K562 (cell line): Measurements from ENCODE around the gene DIP2C. TPM values are rescaled to one million over a fixed set of nuclear protein-coding genes. Genes with fewer than 3 reads are reported as not detected.
A peak's percentile ranks its signal among the peaks of the same experiment; 100 is the strongest.

Experiments
- ATAC-seq: fragments of 200-7000 bp; cut with Tn5 transposase; 3 replicates; pipeline ENCODE4 v1.9.1; 2020; ENCODE audit warnings: moderate library complexity
- BruUV-seq: library from RNA; stranded (reverse); fragments of 400-500 nt; replicated peaks from 2 replicates; lab custom pipeline; 2021; lab: Mats Ljungman, UMichigan
- CTCF ChIA-PET: fragments of 300-600 bp; formaldehyde crosslinking; extraction: SDS; loops from one replicate; lab custom pipeline; 2021; ENCODE audit warnings: low intra/inter-chr PET ratio; lab: Yijun Ruan, JAX
- POLR2A ChIA-PET: fragments of 300-600, 350-650 bp; sonication (Branson Sonifier 250); formaldehyde crosslinking; extraction: SDS; loops from one replicate; lab custom pipeline; 2021; ENCODE audit warnings: antibody characterized with exemption, inconsistent platforms; lab: Yijun Ruan, JAX
- DNase-seq, 4 experiments: peaks; one replicate each; pipeline versions ENCODE4 v3.0.0 to v3.0.0-alpha.2; 2011 to 2018; ENCODE audit warnings: low spot score in 3 of 4, mixed read lengths in 3 of 4; ENCODE audit errors: extremely low read depth in 1 of 4
- FAIRE-seq: peaks from 2 replicates; lab custom pipeline; 2011; peaks lifted over from hg19 to GRCh38; lab: Jason Lieb, UNC
- H2AFZ ChIP-seq: 2 replicates; pipeline ENCODE4 v1.6.0; 2011; ENCODE audit warnings: low read depth, low read length, control low read depth, inconsistent platforms
- H3K27ac ChIP-seq: fragments of 200-600 bp; 3 replicates; pipeline ENCODE4 v1.8.0; 2011; ENCODE audit warnings: low read depth, mild to moderate bottlenecking, control low read depth, inconsistent platforms, low read length, moderate library complexity, mixed read lengths; ENCODE audit errors: extremely low read depth
- H3K27me3 ChIP-seq, 2 experiments: fragments of 300-600 bp in 1 of 2; 2 replicates in 1 of 2; 3 replicates in 1 of 2; pipeline versions ENCODE4 v1.6.0 to v1.8.0; 2011; ENCODE audit warnings: inconsistent platforms in 2 of 2, low read length in 2 of 2, mild to moderate bottlenecking in 1 of 2, mixed read lengths in 1 of 2, moderate library complexity in 1 of 2; ENCODE audit not compliant: control insufficient read depth in 2 of 2, insufficient read depth in 2 of 2
- H3K36me3 ChIP-seq: fragments of 300-600 bp; 3 replicates; pipeline ENCODE4 v1.8.0; 2011; ENCODE audit warnings: mild to moderate bottlenecking, low read length, inconsistent platforms; ENCODE audit not compliant: control insufficient read depth, insufficient read depth
- H3K4me1 ChIP-seq, 2 experiments: fragments of 200-600 bp in 1 of 2; replicated peaks in 1 of 2; 2 replicates in 1 of 2; 3 replicates in 1 of 2; pipeline versions ENCODE4 v1.5.1 to v1.8.0; 2011; ENCODE audit warnings: inconsistent platforms in 2 of 2, low read length in 2 of 2, mild to moderate bottlenecking in 1 of 2, mixed read lengths in 1 of 2, moderate library complexity in 1 of 2; ENCODE audit not compliant: control insufficient read depth in 2 of 2, insufficient read depth in 2 of 2
- H3K4me2 ChIP-seq: 2 replicates; pipeline ENCODE4 v1.6.1; 2011; ENCODE audit warnings: low read length, control low read depth, inconsistent platforms, mixed read lengths; ENCODE audit not compliant: insufficient read depth
- H3K4me3 ChIP-seq: fragments of 200-600 bp; sonication (generic), shearing (Covaris generic); 2 replicates; pipeline ENCODE4 v1.5.1; 2016; ENCODE audit warnings: control low read depth, inconsistent platforms
- H3K79me2 ChIP-seq: fragments of 200-600 bp; 3 replicates; pipeline ENCODE4 v1.8.0; 2011; ENCODE audit warnings: low read length, inconsistent platforms; ENCODE audit not compliant: control insufficient read depth, insufficient read depth
- H3K9ac ChIP-seq, 2 experiments: 2 replicates each; pipeline versions ENCODE4 v1.6.0 to v1.6.1; 2011; ENCODE audit warnings: low read depth in 2 of 2, low read length in 2 of 2, control low read depth in 1 of 2, inconsistent platforms in 1 of 2, mild to moderate bottlenecking in 1 of 2, mixed read lengths in 1 of 2; ENCODE audit not compliant: insufficient read depth in 1 of 2
- H3K9me1 ChIP-seq: one replicate; pipeline ENCODE4 v1.6.0; 2011; ENCODE audit warnings: inconsistent platforms, mild to moderate bottlenecking, low read length, moderate library complexity; ENCODE audit not compliant: control insufficient read depth, insufficient read depth
- H3K9me3 ChIP-seq: replicated peaks from 2 replicates; pipeline ENCODE4 v1.5.1; 2011; ENCODE audit warnings: low read depth, low read length, inconsistent platforms; ENCODE audit not compliant: control insufficient read depth, insufficient read depth
- H4K20me1 ChIP-seq: replicated peaks from 2 replicates; pipeline ENCODE4 v1.6.1; 2011; ENCODE audit warnings: low read length, inconsistent platforms, mixed read lengths; ENCODE audit not compliant: control insufficient read depth, insufficient read depth
- L3MBTL2 ChIP-seq: fragments of 450-650 bp; IDR thresholded peaks from 2 replicates; pipeline ENCODE4 v1.6.1; 2016; ENCODE audit warnings: mild to moderate bottlenecking, moderate library complexity
- RUNX1 ChIP-seq: sonication (generic); IDR thresholded peaks from 2 replicates; pipeline ENCODE4 v1.6.1; 2016; ENCODE audit warnings: antibody characterized with exemption, low read depth
- SFPQ ChIP-seq: fragments of 200-400 bp; formaldehyde crosslinking; IDR thresholded peaks from 2 replicates; pipeline ENCODE4 v1.6.1; 2017; ENCODE audit warnings: mild to moderate bottlenecking, low read depth, low read length, moderate library complexity
- ZNF354B ChIP-seq: fragments of 250-450 bp; sonication (Bioruptor Pico); IDR thresholded peaks from 2 replicates; pipeline ENCODE4 v1.4.0; 2020
- WGBS: fragments of 100-300 bp; shearing (Covaris generic); methylation state at CpG from one replicate; pipeline ENCODE4 v1.1.6; 2016; ENCODE audit warnings: low coverage, mixed read lengths; ENCODE audit not compliant: insufficient coverage; ENCODE audit errors: missing lambda C conversion rate; 5-methylcytosine and 5-hydroxymethylcytosine counted together
- in situ Hi-C: fragments of 300-500 bp; cut with MboI; formaldehyde crosslinking; loops from 4 replicates; pipeline ENCODE4 v1.15.0; 2018; ENCODE audit warnings: inconsistent platforms, mixed read lengths
- intact Hi-C: fragments of 100-400 bp; cut with micrococcal nuclease; formaldehyde crosslinking; loops from 2 replicates; pipeline ENCODE4 v1.14.2; 2022
- polyA plus RNA-seq, 8 experiments: library from polyadenylated mRNA; depleted of rRNA in 4 of 8; stranded (reverse) in 5 of 8; unstranded in 3 of 8; fragments of >200 nt; fragmentation: Nextera tagmentation in 2 of 8; fragmentation: Illumina TruSeq in 1 of 8; extraction: Ambion mirVana in 2 of 8; extraction: Trizol in 1 of 8; gene quantifications; 2 replicates each; pipeline versions ENCODE4 v1.2.1 to v1.2.3, GENCODE V29; 2011 to 2014; ENCODE audit warnings: inconsistent platforms in 1 of 8, missing spikeins in 1 of 8
- total RNA-seq, 7 experiments: library from RNA; depleted of rRNA in 6 of 7; stranded (reverse); fragments of >200 nt in 6 of 7; fragmentation: Illumina TruSeq in 2 of 7; extraction: Trizol in 2 of 7; gene quantifications; 2 replicates each; pipeline versions ENCODE4 v1.2.1 to v1.2.3, GENCODE V29; 2011 to 2021; ENCODE audit warnings: low replicate concordance in 1 of 7

Gene DIP2C
- total and polyA plus RNA-seq, 9 of the 15 experiments (the other 6 are each of a cell fraction or from before 2014, with no cell fraction given) = 0.01 TPM; not detected in 8

GRCh38 chr10:386771-387592 lies 302.5 kb downstream of the DIP2C start:
- Histone ChIP-seq H3K27ac (no peak overlapping the region), H4K20me1 (peaks cover 7% of the 10 kb centered on the region; the same call in 1 of the 2 replicates), H3K79me2 (no peaks in the 10 kb centered on the region), H3K4me1 (no peaks in the 10 kb centered on the region), H2AFZ (no peak overlapping the region), H3K9ac (no peak overlapping the region), H3K9me1 (no peaks in the 10 kb centered on the region), H3K4me3 (no peak overlapping the region), H3K27me3 (peaks cover 41 to 62% of the 10 kb centered on the region in 2 experiments), H3K4me2 (no peak overlapping the region), H3K36me3 (no peaks in the 10 kb centered on the region), H3K9me3 (no peaks in the 10 kb centered on the region)
- CTCF ChIA-PET = no interaction called here
- POLR2A ChIA-PET = interaction anchor here (1.0 kb wide), 1 partner anchor 58 kb away, joined by 3 read pairs; no protein-coding TSS in a partner anchor
- BruUV-seq = no TSS peak
- intact Hi-C loops = no loop called here
- in situ Hi-C loops = no loop called here
- no peak for TF ChIP-seq ZNF354B (CRISPR knock-in tag)
- TF ChIP-seq RUNX1 = no peak
- TF ChIP-seq SFPQ = no peak
- TF ChIP-seq L3MBTL2 = 0 out of 2 replicates have a peak, but pooled peaks have one; percentile 20
- no peak for DNase-seq
- WGBS = under 1% methylated on average over 21 of the region's 27 CpGs
- FAIRE-seq = no peak
- ATAC-seq = no peak
